Neural cell (in vitro differentiated cells): ENCODE data around the gene CHRM1. TPM values are rescaled to one million over a fixed set of nuclear protein-coding genes. Genes with fewer than 3 reads are reported as not detected.

Source experiments
- H2AFZ ChIP-seq: fragments of 200-600, 300-800 bp; sonication (generic), shearing (Covaris generic); 2 replicates; pipeline ENCODE4 v1.6.0; 2014; ENCODE audit warnings: low read depth, mild to moderate bottlenecking, antibody characterized with exemption, low read length, moderate library complexity
- H3F3A ChIP-seq: fragments of 200-600 bp; shearing (Covaris generic); 2 replicates; pipeline ENCODE4 v1.6.1; 2016; ENCODE audit warnings: mild to moderate bottlenecking, moderate library complexity, mixed read lengths, antibody characterized with exemption, low read length; ENCODE audit not compliant: insufficient read depth, poor library complexity, severe bottlenecking
- H3K27ac ChIP-seq: fragments of 200-600, 300-800 bp; sonication (generic), shearing (Covaris generic); 2 replicates; pipeline ENCODE4 v1.5.1; 2014; ENCODE audit warnings: mild to moderate bottlenecking, low read length, moderate library complexity
- H3K27me3 ChIP-seq: fragments of 300-800, 200-600 bp; sonication (generic), shearing (Covaris generic); 2 replicates; pipeline ENCODE4 v1.6.0; 2014; ENCODE audit warnings: mild to moderate bottlenecking, low read depth, low read length, moderate library complexity; ENCODE audit not compliant: insufficient read depth
- H3K36me3 ChIP-seq: fragments of 300-800, 200-600 bp; sonication (generic), shearing (Covaris generic); 2 replicates; pipeline ENCODE4 v1.5.1; 2014; ENCODE audit warnings: mild to moderate bottlenecking, antibody characterized with exemption, low read length, moderate library complexity; ENCODE audit not compliant: insufficient read depth
- H3K4me2 ChIP-seq: fragments of 300-800, 200-600 bp; sonication (generic), shearing (Covaris generic); 2 replicates; pipeline ENCODE4 v1.6.0; 2014; ENCODE audit warnings: mild to moderate bottlenecking, low read length
- H3K4me3 ChIP-seq: fragments of 300-800, 200-600 bp; sonication (generic), shearing (Covaris generic); 2 replicates; pipeline ENCODE4 v1.5.1; 2014; ENCODE audit warnings: mild to moderate bottlenecking, low read length, moderate library complexity
- H3K79me2 ChIP-seq: fragments of 200-600 bp; shearing (Covaris generic); replicated peaks from 2 replicates; pipeline ENCODE4 v1.6.0; 2014; ENCODE audit warnings: mild to moderate bottlenecking, low read length, moderate library complexity; ENCODE audit not compliant: insufficient read depth
- H3K9ac ChIP-seq: fragments of 300-800, 200-600 bp; sonication (generic), shearing (Covaris generic); 2 replicates; pipeline ENCODE4 v1.6.1; 2016; ENCODE audit warnings: mild to moderate bottlenecking, low read length, mixed read lengths
- H3K9me2 ChIP-seq: fragments of 200-600 bp; shearing (Covaris generic); 2 replicates; pipeline ENCODE4 v1.6.1; 2016; ENCODE audit warnings: mild to moderate bottlenecking, low read length, mixed read lengths; ENCODE audit not compliant: insufficient read depth
- H3K9me3 ChIP-seq: fragments of 200-600, 300-800 bp; sonication (generic), shearing (Covaris generic); 2 replicates; pipeline ENCODE4 v1.6.1; 2016; ENCODE audit warnings: mild to moderate bottlenecking, mixed run types, low read length, moderate library complexity, mixed read lengths
- H4K20me1 ChIP-seq: fragments of 200-600 bp; shearing (Covaris generic); 2 replicates; pipeline ENCODE4 v1.6.1; 2016; ENCODE audit warnings: mild to moderate bottlenecking, mixed run types; ENCODE audit not compliant: insufficient read depth
- CTCF ChIP-seq: fragments of 450-650 bp; IDR thresholded peaks from 2 replicates; pipeline ENCODE4 v1.5.1; 2014; ENCODE audit warnings: antibody characterized with exemption, mild to moderate bottlenecking, moderate library complexity; ENCODE audit not compliant: poor library complexity, severe bottlenecking
- EP300 ChIP-seq: fragments of 450-650 bp; conservative IDR thresholded peaks from 2 replicates; pipeline ENCODE4 v1.6.1; 2014; ENCODE audit warnings: antibody characterized with exemption, mild to moderate bottlenecking, moderate library complexity; ENCODE audit not compliant: poor library complexity, severe bottlenecking
- EZH2 ChIP-seq: fragments of 200-600, 300-800 bp; shearing (Covaris generic), sonication (generic); IDR thresholded peaks from 2 replicates; pipeline ENCODE4 v1.6.1; 2014; ENCODE audit warnings: antibody characterized with exemption, low read length, borderline replicate concordance, mild to moderate bottlenecking; ENCODE audit not compliant: insufficient read depth, poor library complexity, severe bottlenecking
- MXI1 ChIP-seq: fragments of 450-650 bp; conservative IDR thresholded peaks from 2 replicates; pipeline ENCODE4 v1.6.1; 2014; ENCODE audit warnings: antibody characterized with exemption, mild to moderate bottlenecking; ENCODE audit not compliant: poor library complexity, severe bottlenecking
- POLR2AphosphoS5 ChIP-seq: IDR thresholded peaks from 2 replicates; pipeline ENCODE4 v1.6.1; 2012
- RAD21 ChIP-seq: fragments of 450-650 bp; conservative IDR thresholded peaks from 2 replicates; pipeline ENCODE4 v1.6.1; 2014; ENCODE audit warnings: antibody characterized with exemption, mild to moderate bottlenecking, moderate library complexity
- REST ChIP-seq: IDR thresholded peaks from 2 replicates; pipeline ENCODE4 v1.6.1; 2012; ENCODE audit warnings: borderline replicate concordance
- SMC3 ChIP-seq: fragments of 450-650 bp; conservative IDR thresholded peaks from 2 replicates; pipeline ENCODE4 v1.6.1; 2014; ENCODE audit warnings: antibody characterized with exemption, mild to moderate bottlenecking, moderate library complexity; ENCODE audit not compliant: poor library complexity
- TAF1 ChIP-seq: IDR thresholded peaks from 2 replicates; pipeline ENCODE4 v1.6.1; 2012; ENCODE audit warnings: low read depth
- polyA plus RNA-seq: library from polyadenylated mRNA; depleted of rRNA; stranded (reverse); fragments of >200 nt; gene quantifications from 2 replicates; pipeline ENCODE4 v1.2.3, GENCODE V29; 2014

Gene CHRM1
- polyA plus RNA-seq, 1 donor from 2014 or later: not detected

GRCh38 chr11:62934496-62934785, 13.3 kb upstream of the CHRM1 start:
- H3K9me2 ChIP-seq: no peaks in the 10 kb centered on the region
- H3K79me2 ChIP-seq: no peaks in the 10 kb centered on the region
- no peak overlapping the region for H3K4me2 ChIP-seq
- no peaks in the 10 kb centered on the region for H3K9me3 ChIP-seq
- no peak overlapping the region for H3K9ac ChIP-seq
- no peak overlapping the region for H3K27ac ChIP-seq
- no peaks in the 10 kb centered on the region for H3F3A ChIP-seq
- no peaks in the 10 kb centered on the region for H3K36me3 ChIP-seq
- TF ChIP-seq CTCF (no peak), EP300 (no peak), TAF1 (no peak), RAD21 (no peak), POLR2AphosphoS5 (no peak), SMC3 (no peak), REST (no peak), EZH2 (no peak), MXI1 (no peak)
- no peaks in the 10 kb centered on the region for H4K20me1 ChIP-seq
- no peak overlapping the region for H3K4me3 ChIP-seq
- no peak overlapping the region for H2AFZ ChIP-seq
- H3K27me3 ChIP-seq: no peaks in the 10 kb centered on the region

DNA sequence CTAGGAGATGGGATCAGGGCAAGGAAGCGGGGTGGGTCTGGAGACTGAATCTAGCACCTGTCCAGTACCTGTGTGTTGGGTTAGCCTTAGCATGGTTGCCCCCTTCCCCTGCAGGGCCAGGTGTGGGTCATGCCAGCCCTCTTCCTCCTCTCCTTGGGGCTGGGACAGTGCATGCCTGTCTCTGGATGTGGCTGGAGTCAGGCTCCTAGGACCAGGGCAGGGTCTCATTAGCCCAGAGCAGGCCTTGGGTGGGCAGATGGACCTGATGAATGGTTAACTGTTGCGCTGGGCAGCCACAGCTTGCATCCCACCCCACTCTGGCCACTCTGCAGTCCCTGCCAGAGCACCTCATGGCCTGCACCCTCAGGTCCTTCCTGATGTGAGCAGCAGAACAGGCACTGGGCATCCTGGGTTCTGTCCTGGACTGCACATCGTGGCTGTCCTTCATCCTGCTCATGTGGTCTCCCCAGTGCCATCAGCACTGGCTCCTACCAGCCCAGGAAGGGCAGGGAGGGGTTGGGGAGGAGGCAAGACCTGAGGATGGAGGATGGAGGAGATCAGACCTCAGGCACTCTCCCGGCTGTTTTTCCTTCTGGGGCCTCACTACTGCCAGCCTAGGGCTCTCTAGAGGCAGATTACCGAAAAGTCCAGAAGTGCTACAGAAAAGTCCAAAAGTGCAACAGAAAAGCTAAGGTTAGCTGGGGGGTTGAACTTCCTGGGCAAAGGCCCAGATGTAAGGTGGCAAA, 12.8 kb upstream of the CHRM1 start:
- H3K9me2 ChIP-seq: no peaks in the 10 kb centered on the region
- H3K27me3 ChIP-seq: no peaks in the 10 kb centered on the region
- no peak overlapping the region for H3K9ac ChIP-seq
- H3K4me2 ChIP-seq: no peak overlapping the region
- H3K9me3 ChIP-seq: no peaks in the 10 kb centered on the region
- H3K27ac ChIP-seq: no peak overlapping the region
- H3K36me3 ChIP-seq: no peaks in the 10 kb centered on the region
- no peak for TF ChIP-seq MXI1
- TF ChIP-seq TAF1: no peak
- TF ChIP-seq CTCF: no peak
- TF ChIP-seq RAD21: no peak
- no peaks in the 10 kb centered on the region for H3K79me2 ChIP-seq
- no peak overlapping the region for H2AFZ ChIP-seq
- H3F3A ChIP-seq: no peaks in the 10 kb centered on the region
- H4K20me1 ChIP-seq: no peaks in the 10 kb centered on the region
- H3K4me3 ChIP-seq: no peak overlapping the region
